Measurements from ENCODE around the gene TMEM117. TPM values are rescaled to one million over a fixed set of nuclear protein-coding genes. Genes with fewer than 3 reads are reported as not detected.

Gene TMEM117
- total RNA-seq, 6 experiments from 2014 or later = 2.4 to 15.3 (median 3.1) TPM

- intact Hi-C loops (cut with DNase I) = no loop called here
- Histone ChIP-seq H3K9me3 (no peaks in the 10 kb centered on the region), H3K27ac (no peak overlapping the region), H3K4me1 (no peaks in the 10 kb centered on the region), H3K36me3 (no peaks in the 10 kb centered on the region), H3K4me3 (no peak overlapping the region), H3K27me3 (no peaks in the 10 kb centered on the region)
- TF ChIP-seq POLR2A (IDR thresholded peaks at IDR 0.05) = no peak
- TF ChIP-seq CTCF (IDR thresholded peaks at IDR 0.05) = no peak
- no peak for DNase-seq
- 33% methylated on average over 3 of the region's 3 CpGs for WGBS (ENCODE audit: insufficient coverage, low coverage, low lambda C conversion rate, missing lambda C conversion rate)
- no peak for ATAC-seq
These were observed 449.6 kb downstream of the TMEM117 start for GRCh38 chr12:44285321-44285960.

- 37% methylated on average over 2 of the region's 2 CpGs for WGBS (ENCODE audit: insufficient coverage, low coverage, low lambda C conversion rate, missing lambda C conversion rate)
- no peak for ATAC-seq
- Histone ChIP-seq H3K4me1 (no peaks in the 10 kb centered on the region), H3K36me3 (no peaks in the 10 kb centered on the region), H3K9me3 (no peaks in the 10 kb centered on the region), H3K27ac (no peak overlapping the region), H3K27me3 (no peaks in the 10 kb centered on the region), H3K4me3 (no peak overlapping the region)
- intact Hi-C loops (cut with DNase I) = no loop called here
- no peak for TF ChIP-seq POLR2A (IDR thresholded peaks at IDR 0.05)
- TF ChIP-seq CTCF (IDR thresholded peaks at IDR 0.05) = no peak
- DNase-seq = no peak
These were observed 450.5 kb downstream of the TMEM117 start for GRCh38 chr12:44286336-44286735.

- intact Hi-C loops (cut with DNase I) = no loop called here
- WGBS (ENCODE audit: insufficient coverage, low coverage, low lambda C conversion rate, missing lambda C conversion rate) = 74% methylated on average over 2 of the region's 2 CpGs
- DNase-seq (no peak), ATAC-seq (no peak)
- no peaks in the 10 kb centered on the region for H3K27me3 ChIP-seq
- no peak overlapping the region for H3K27ac ChIP-seq
- H3K4me1 ChIP-seq = no peaks in the 10 kb centered on the region
- no peaks in the 10 kb centered on the region for H3K9me3 ChIP-seq
- no peaks in the 10 kb centered on the region for H3K36me3 ChIP-seq
- no peak overlapping the region for H3K4me3 ChIP-seq
- TF ChIP-seq CTCF (IDR thresholded peaks at IDR 0.05) (no peak), POLR2A (IDR thresholded peaks at IDR 0.05) (no peak)
These were observed 451.1 kb downstream of the TMEM117 start for GRCh38 chr12:44286821-44287505.

- no peaks in the 10 kb centered on the region for H3K4me1 ChIP-seq
- H3K9me3 ChIP-seq = no peaks in the 10 kb centered on the region
- no peak for TF ChIP-seq CTCF (IDR thresholded peaks at IDR 0.05)
- TF ChIP-seq POLR2A (IDR thresholded peaks at IDR 0.05) = no peak
- no peaks in the 10 kb centered on the region for H3K36me3 ChIP-seq
- H3K4me3 ChIP-seq = no peak overlapping the region
- no peaks in the 10 kb centered on the region for H3K27me3 ChIP-seq
- no peak overlapping the region for H3K27ac ChIP-seq
- intact Hi-C loops (cut with DNase I) = no loop called here
- DNase-seq (no peak), ATAC-seq (no peak)
These were observed 451.7 kb downstream of the TMEM117 start for GRCh38 chr12:44287545-44287944.
